Transverse colon (tissue), 4 donors: ENCODE results near the gene OLFML2A. TPM values are rescaled to one million over a fixed set of nuclear protein-coding genes. Genes with fewer than 3 reads are reported as not detected.
A peak's percentile ranks its signal among the peaks of the same experiment; 100 is the strongest.

Source experiments
- DNase-seq: peaks from one replicate; pipeline ENCODE4 v3.0.0-alpha.2; 2019
- H3K27ac ChIP-seq, 4 donors: fragments of 200-600 bp; sonication (generic); 2 replicates each; pipeline ENCODE4 v1.5.1; 2016 to 2018; ENCODE audit warnings: inconsistent platforms in 4 of 4
- H3K27me3 ChIP-seq: fragments of 200-600 bp; sonication (generic); 2 replicates; pipeline ENCODE4 v1.5.1; 2017; ENCODE audit warnings: inconsistent platforms
- H3K36me3 ChIP-seq, 4 donors: fragments of 200-600 bp; sonication (generic); 2 replicates each; pipeline ENCODE4 v1.5.1; 2017 to 2019; ENCODE audit warnings: inconsistent platforms in 4 of 4
- H3K4me1 ChIP-seq, 4 donors: fragments of 200-600 bp; sonication (generic); 2 replicates each; pipeline ENCODE4 v1.5.1; 2017 to 2020; ENCODE audit warnings: inconsistent platforms in 4 of 4
- H3K4me3 ChIP-seq, 4 donors: fragments of 200-600 bp; sonication (generic); 1 replicate in 1 of 4; 2 replicates in 3 of 4; pipeline versions ENCODE4 v1.5.1 to v1.6.1; 2017 to 2019; ENCODE audit warnings: inconsistent platforms in 4 of 4
- H3K9me3 ChIP-seq, 2 donors: fragments of 200-600 bp; sonication (generic); 2 replicates each; pipeline ENCODE4 v1.5.1; 2017 to 2019; ENCODE audit warnings: inconsistent platforms in 2 of 2
- CTCF ChIP-seq, 5 experiments: fragments of 200-600 bp in 3 of 5; fragments of 450-650 bp in 2 of 5; sonication (generic) in 3 of 5; IDR thresholded peaks; 1 replicate in 2 of 5; 2 replicates in 3 of 5; pipeline ENCODE4 v1.5.1; 2016 to 2017; ENCODE audit warnings: antibody characterized with exemption in 5 of 5, inconsistent platforms in 3 of 5, mild to moderate bottlenecking in 2 of 5, moderate library complexity in 1 of 5
- EP300 ChIP-seq: sonication (generic); formaldehyde crosslinking; IDR thresholded peaks from one replicate; pipeline ENCODE4 v1.6.1; 2017; ENCODE audit warnings: antibody characterized with exemption, low read depth
- POLR2A ChIP-seq: fragments of 450-650 bp; IDR thresholded peaks from one replicate; pipeline ENCODE4 v1.6.1; 2016; ENCODE audit warnings: antibody characterized with exemption, mild to moderate bottlenecking, moderate library complexity
- POLR2AphosphoS5 ChIP-seq, 3 donors: sonication (generic); formaldehyde crosslinking; IDR thresholded peaks; one replicate each; pipeline ENCODE4 v1.6.1; 2016; ENCODE audit warnings: antibody characterized with exemption in 3 of 3
- WGBS, 2 donors: methylation state at CpG; one replicate each; pipeline ENCODE4 v1.1.5; 2018; ENCODE audit warnings: low coverage in 1 of 2; 5-methylcytosine and 5-hydroxymethylcytosine counted together
- in situ Hi-C, 4 donors: fragments of 200-750 bp; cut with MboI; loops; one replicate each; pipeline versions ENCODE4 v1.15.0 to v1.15.1; 2017; ENCODE audit warnings: low sequenced_read_pairs in 3 of 4, low pct_ligation_motif_present in 1 of 4, low pct_unique_long_range_greater_than_20kb in 1 of 4
- intact Hi-C: fragments of 100-400 bp; cut with DNase I; formaldehyde crosslinking; loops from one replicate; pipeline ENCODE4 v1.15.1; 2023; ENCODE audit warnings: low total_unique reads
- total RNA-seq, 4 donors: library from RNA; depleted of rRNA; stranded (reverse); fragments of >200 nt; gene quantifications; one replicate each; pipeline ENCODE4 v1.1.0, GENCODE V29; 2016

Gene OLFML2A
- total RNA-seq, 4 donors from 2014 or later = 9.4 to 59.1 (median 16.0) TPM

DNA sequence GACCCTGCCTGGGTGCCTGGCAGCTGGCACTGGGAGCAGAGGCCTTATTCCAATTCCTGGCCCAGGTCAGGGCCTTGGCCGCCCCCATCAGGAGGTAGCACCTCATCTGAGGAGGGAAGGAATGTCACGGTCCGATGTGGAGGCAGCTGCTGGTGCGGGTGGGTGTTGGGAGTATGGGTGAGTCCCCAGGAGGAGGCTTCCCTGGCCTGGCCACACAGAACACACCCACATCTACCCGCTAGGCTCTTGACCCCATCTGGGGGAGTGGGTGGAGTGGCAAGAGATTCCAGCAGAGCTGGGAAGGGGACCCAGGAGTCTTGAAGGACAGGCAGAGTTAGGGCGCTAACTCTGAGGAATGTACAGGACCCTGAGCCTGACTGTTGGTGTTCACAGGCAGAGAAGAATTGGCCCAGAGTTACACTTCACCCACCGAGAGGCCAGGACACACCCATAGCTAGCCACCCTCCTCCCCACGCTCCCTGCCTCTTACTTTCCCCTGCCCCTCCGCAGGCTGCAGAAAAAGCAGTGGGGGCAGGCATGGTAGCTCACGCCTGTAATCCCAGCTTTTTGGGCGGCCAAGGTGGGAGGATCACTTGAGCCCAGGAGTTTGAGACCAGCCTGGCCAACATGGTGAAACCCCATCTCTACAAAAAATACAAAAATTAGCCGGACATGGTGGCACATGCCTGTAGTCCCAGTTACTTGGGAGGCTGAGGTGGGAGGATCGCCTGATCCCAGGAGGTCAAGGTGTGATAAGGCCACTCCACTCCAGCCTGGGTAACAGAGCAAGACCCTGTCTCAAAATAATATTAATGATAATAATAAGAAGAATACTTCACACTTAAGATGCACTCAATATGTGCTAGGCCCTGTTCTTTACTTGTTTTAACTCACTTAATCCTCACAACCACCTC, 6.0 kb downstream of the OLFML2A start:
- in situ Hi-C loops = loop anchor here in 2 of 4 donors (25.0 kb wide), 1 partner anchor 354 kb away; the partner anchor contains the start of gene SCAI (in 2 of the 2)
- peak; percentile 5 for DNase-seq

GRCh38 chr9:124783830-124784229, 6.9 kb downstream of the OLFML2A start:
- in situ Hi-C loops = loop anchor here in 2 of 4 donors (25.0 kb wide), 1 partner anchor 353 kb away; the partner anchor contains the start of gene SCAI (in 2 of the 2)
- intact Hi-C loops = no loop called here

More for the DNA sequence above, 6.0 kb downstream of the OLFML2A start:
- no peaks in the 10 kb centered on the region for H3K9me3 ChIP-seq
- no peak overlapping the region for H3K4me3 ChIP-seq
- TF ChIP-seq POLR2A (no peak), CTCF (IDR thresholded peaks at IDR 0.05) (no peak), POLR2AphosphoS5 (IDR thresholded peaks at IDR 0.05) (no peak), EP300 (no peak)
- peaks cover 0 to 24% (median 9%) of the 10 kb centered on the region in 4 donors for H3K4me1 ChIP-seq
- H3K27ac ChIP-seq = peak overlapping the region in 2 of 4 donors; percentile 7 to 34
- H3K27me3 ChIP-seq = no peaks in the 10 kb centered on the region
- intact Hi-C loops = no loop called here
- 74 to 83% methylated on average over 3 to 13 of the region's 13 CpGs for WGBS, 2 donors
- H3K36me3 ChIP-seq = no peaks in the 10 kb centered on the region

DNA sequence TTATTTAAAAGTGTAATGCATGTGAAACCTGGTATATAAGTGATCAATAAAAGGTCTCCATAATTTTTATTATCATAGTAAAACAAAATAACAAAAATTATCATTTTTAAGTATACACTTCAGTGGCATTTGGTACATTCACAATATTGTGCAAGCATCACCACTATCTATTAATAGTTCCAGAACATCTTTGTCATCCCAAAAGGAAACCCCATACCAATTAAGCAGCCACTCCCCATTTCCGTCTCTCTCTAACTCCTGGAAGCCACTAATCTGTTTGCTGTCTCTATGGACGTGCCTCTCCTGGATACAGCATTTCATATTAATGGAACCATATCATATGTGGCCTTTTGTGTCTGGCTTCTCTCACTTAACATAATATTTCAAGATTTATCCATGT, 7.6 kb downstream of the OLFML2A start:
- H3K4me1 ChIP-seq = peaks cover 0 to 11% (median 2%) of the 10 kb centered on the region in 4 donors
- H3K36me3 ChIP-seq = no peaks in the 10 kb centered on the region
- no peaks in the 10 kb centered on the region for H3K27me3 ChIP-seq
- WGBS, 2 donors = 48 to 73% methylated on average over 2 of the region's 2 CpGs
- in situ Hi-C loops (loop anchor here in 2 of 4 donors (25.0 kb wide), 1 partner anchor 353 kb away; the partner anchor contains the start of gene SCAI (in 2 of the 2)), intact Hi-C loops (no loop called here)
- no peak overlapping the region for H3K4me3 ChIP-seq
- no peak for TF ChIP-seq EP300
- no peak for TF ChIP-seq POLR2A
- no peak for TF ChIP-seq POLR2AphosphoS5 (IDR thresholded peaks at IDR 0.05)
- no peak for TF ChIP-seq CTCF (IDR thresholded peaks at IDR 0.05)
- H3K9me3 ChIP-seq = no peaks in the 10 kb centered on the region
- H3K27ac ChIP-seq = peak overlapping the region in 1 of 4 donors; percentile 21
- no peak for DNase-seq

More at GRCh38 chr9:124783830-124784229, 6.9 kb downstream of the OLFML2A start:
- 89 to 95% methylated on average over 2 of the region's 2 CpGs for WGBS, 2 donors
- H3K27me3 ChIP-seq = no peaks in the 10 kb centered on the region
- TF ChIP-seq EP300 (no peak), CTCF (IDR thresholded peaks at IDR 0.05) (no peak), POLR2A (no peak), POLR2AphosphoS5 (IDR thresholded peaks at IDR 0.05) (no peak)
- peak overlapping the region in 1 of 4 donors; percentile 21 for H3K27ac ChIP-seq
- no peak for DNase-seq
- no peak overlapping the region for H3K4me3 ChIP-seq
- H3K4me1 ChIP-seq = peaks cover 0 to 18% (median 7%) of the 10 kb centered on the region in 4 donors
- no peaks in the 10 kb centered on the region for H3K9me3 ChIP-seq
- H3K36me3 ChIP-seq = no peaks in the 10 kb centered on the region

GRCh38 chr9:124786881-124787573, 10.1 kb downstream of the OLFML2A start:
- TF ChIP-seq EP300 (no peak), POLR2AphosphoS5 (IDR thresholded peaks at IDR 0.05) (no peak), POLR2A (no peak), CTCF (IDR thresholded peaks at IDR 0.05) (no peak)
- Histone ChIP-seq H3K4me3 (no peak overlapping the region), H3K27ac (no peak overlapping the region), H3K9me3 (no peaks in the 10 kb centered on the region), H3K27me3 (no peaks in the 10 kb centered on the region), H3K36me3 (no peaks in the 10 kb centered on the region), H3K4me1 (peaks cover 0 to 2% (median 0%) of the 10 kb centered on the region in 4 donors)
- 95% methylated on average over 20 of the region's 20 CpGs; no CpG with 5 or more reads in 1 of the 2 donors for WGBS, 2 donors
- peak; percentile 7 for DNase-seq
- in situ Hi-C loops (loop anchor here in 2 of 4 donors (25.0 kb wide), 1 partner anchor 350 kb away; the partner anchor contains the start of gene SCAI (in 2 of the 2)), intact Hi-C loops (no loop called here)
